Muscle of back (tissue), 11 donors: ENCODE results near the gene SLC22A5. TPM values are rescaled to one million over a fixed set of nuclear protein-coding genes. Genes with fewer than 3 reads are reported as not detected.
"Not testable (repeated sequence)": the region's sequence is repeated elsewhere in the genome, so short reads cannot be mapped to it uniquely, and the experiment has no call there.

Source experiments
- DNase-seq, 3 donors: peaks; one replicate each; pipeline versions ENCODE4 v3.0.0 to v3.0.0-alpha.2; 2013
- polyA plus RNA-seq, 10 donors: library from polyadenylated mRNA; unstranded; fragments of 120-200 nt; gene quantifications; one replicate each; pipeline ENCODE4 v1.2.1, GENCODE V29; 2013; ENCODE audit not compliant: insufficient read length in 10 of 10

Gene SLC22A5
- polyA plus RNA-seq, 10 donors: 5.8 to 15.5 (median 8.7) TPM

GRCh38 chr5:132386644-132387286 lies 17.3 kb downstream of the SLC22A5 start:
- peak in 2 of 3 donors; percentile 68 to 82 for DNase-seq

GRCh38 chr5:132387640-132388117 lies 18.2 kb downstream of the SLC22A5 start:
- DNase-seq: peak; percentile 75 to 98 (median 84)

- DNase-seq: peak in 2 of 3 donors; percentile 48 to 72
Measured at GRCh38 chr5:132388244-132389050, 18.9 kb downstream of the SLC22A5 start.

- no peak for DNase-seq
Measured at GRCh38 chr5:132389051-132389331, 19.5 kb downstream of the SLC22A5 start.

- DNase-seq: peak in 1 of 3 donors; percentile 97
Measured at GRCh38 chr5:132389585-132390286, 20.2 kb downstream of the SLC22A5 start.

DNA sequence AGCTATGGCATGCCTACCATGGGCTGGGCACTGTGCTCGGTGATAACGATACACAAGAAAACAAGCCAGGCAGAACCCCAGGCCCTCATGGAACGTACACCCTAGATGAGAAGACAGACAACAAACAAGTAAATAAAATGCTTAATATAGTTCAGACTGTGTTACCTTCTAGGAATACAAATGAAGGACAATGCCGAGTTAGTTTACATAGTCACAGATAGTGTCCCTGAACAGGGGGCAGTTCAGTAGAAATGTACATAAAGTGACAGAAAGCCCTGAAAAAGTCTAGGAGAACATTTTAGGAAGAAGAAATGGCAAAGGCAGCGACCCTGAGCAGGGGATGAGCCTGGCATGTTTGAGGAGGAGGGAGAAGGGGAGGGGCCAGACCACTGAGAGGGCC lies 21.7 kb downstream of the SLC22A5 start:
- DNase-seq: no peak

- DNase-seq: no peak
Measured at GRCh38 chr5:132391870-132392269, 22.4 kb downstream of the SLC22A5 start.

DNA sequence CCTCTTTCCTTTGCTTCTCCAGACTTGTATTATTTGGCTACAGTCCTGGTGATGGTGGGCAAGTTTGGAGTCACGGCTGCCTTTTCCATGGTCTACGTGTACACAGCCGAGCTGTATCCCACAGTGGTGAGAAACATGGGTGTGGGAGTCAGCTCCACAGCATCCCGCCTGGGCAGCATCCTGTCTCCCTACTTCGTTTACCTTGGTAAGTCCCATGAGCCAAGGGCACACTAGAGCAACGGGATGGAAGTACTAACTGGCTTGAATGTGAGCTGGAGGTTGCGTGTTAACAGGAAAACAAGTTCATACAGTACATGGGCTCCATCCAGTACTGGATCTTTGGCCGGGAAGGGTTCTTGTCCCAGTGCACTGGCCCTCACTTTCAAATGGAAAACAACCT lies 22.9 kb downstream of the SLC22A5 start:
- no peak for DNase-seq

DNA sequence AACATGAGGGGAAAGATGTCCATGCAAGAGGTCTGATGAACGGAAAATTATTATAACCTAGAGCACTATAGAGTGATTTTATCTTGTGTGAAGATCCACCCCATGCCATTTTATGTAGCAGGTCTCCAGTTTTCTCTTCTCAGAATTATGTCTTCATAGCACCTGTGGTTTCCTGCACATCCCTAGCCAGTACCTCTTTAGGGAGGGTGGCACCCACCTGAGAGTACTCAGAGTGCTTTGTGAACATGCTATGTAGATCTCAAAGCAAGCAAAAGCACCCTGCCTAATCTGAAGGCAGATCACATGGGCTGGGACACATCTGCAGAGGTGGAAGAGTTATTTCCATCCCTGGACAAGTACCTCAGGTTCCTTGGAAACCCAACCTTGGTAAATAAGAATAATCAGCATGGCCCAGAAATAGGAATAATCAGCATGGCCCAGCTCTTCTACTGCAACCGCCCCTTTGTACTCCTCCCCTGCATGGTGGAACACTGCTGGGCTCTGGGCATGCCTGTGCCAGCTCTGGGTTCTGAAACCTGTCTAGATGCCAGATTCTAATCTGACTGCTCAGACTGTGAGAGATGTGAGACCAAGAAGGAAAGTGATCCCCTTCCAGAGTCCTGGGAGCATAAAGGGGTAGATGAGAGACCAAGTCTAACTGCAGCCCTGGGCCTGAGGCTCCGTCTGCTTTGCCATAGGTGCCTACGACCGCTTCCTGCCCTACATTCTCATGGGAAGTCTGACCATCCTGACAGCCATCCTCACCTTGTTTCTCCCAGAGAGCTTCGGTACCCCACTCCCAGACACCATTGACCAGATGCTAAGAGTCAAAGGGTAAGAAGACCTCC lies 23.7 kb downstream of the SLC22A5 start:
- DNase-seq: no peak

DNA sequence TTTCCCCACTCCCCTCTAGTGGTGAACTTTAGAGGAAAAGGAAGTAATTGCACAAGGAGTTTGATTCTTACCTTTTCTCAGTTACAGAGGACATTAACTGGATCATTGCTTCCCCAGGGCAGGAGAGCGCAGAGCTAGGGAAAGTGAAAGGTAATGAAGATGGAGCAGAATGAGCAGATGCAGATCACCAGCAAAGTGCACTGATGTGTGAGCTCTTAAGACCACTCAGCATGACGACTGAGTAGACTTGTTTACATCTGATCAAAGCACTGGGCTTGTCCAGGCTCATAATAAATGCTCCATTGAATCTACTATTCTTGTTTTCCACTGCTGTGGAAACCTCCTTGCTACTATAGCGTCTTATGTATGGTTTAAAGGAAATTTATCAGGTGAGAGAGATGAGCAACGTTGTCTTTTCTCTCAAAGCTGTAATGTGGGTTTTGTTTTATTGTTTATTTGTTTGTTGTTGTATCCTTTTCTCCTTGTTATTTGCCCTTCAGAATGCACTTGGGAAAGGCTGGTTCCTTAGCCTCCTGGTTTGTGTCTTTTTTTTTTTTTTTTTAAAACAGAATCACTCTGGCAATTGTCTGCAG lies 25.3 kb downstream of the SLC22A5 start:
- no peak for DNase-seq

GRCh38 chr5:132396589-132397031 lies 27.1 kb downstream of the SLC22A5 start:
- DNase-seq: no peak

GRCh38 chr5:132397224-132397623 lies 27.7 kb downstream of the SLC22A5 start:
- no peak for DNase-seq

DNA sequence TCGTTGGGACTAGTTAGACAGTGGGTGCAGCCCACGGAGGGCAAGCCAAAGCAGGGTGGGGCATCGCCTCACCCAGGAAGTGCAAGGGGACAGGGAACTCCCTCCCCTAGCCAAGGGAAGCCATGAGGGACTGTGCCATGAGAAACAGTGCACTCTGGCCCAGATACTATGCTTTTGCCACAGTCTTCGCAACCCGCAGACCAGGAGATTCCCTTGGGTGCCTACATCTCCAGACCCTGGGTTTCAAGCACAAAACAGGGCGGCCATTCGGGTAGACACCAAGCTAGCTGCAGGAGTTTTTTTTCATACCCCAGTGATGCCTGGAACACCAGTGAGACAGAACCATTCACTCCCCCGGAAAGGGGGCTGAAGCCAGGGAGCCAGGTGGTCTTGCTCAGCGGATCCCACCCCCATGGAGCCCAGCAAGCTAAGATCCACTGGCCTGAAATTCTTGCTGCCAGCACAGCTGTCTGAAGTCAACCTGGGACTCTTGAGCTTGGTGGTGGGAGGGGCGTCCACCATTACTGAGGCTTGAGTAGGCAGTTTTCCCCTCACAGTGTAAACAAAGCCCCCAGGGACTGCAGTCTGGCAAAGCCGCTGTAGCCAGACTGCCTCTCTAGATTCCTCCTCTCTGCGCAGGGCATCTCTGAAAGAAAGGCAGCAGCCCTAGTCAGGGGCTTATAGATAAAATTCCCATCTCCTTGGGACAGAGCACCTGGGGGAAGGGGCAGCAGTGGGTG lies 28.6 kb downstream of the SLC22A5 start:
- not testable (repeated sequence) for DNase-seq

DNA sequence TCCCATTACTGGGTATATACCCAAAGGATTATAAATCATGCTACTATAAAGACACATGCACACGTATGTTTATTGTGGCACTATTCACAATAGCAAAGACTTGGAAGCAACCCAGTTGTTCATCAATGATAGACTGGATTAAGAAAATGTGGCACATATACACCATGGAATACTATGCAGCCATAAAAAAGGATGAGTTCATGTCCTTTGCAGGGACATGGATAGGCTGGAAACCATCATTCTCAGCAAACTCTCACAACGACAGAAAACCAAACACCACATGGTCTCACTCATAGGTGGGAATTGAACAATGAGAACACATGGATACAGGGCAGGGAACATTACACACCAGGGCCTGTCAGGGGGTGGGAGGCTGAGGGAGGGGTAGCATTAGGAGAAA lies 34.5 kb downstream of the SLC22A5 start:
- DNase-seq: not testable (repeated sequence)

GRCh38 chr5:132405646-132406045 lies 36.1 kb downstream of the SLC22A5 start:
- no peak for DNase-seq

GRCh38 chr5:132406144-132406783 lies 36.8 kb downstream of the SLC22A5 start:
- no peak for DNase-seq

GRCh38 chr5:132407970-132408369 lies 38.5 kb downstream of the SLC22A5 start:
- no peak for DNase-seq

DNA sequence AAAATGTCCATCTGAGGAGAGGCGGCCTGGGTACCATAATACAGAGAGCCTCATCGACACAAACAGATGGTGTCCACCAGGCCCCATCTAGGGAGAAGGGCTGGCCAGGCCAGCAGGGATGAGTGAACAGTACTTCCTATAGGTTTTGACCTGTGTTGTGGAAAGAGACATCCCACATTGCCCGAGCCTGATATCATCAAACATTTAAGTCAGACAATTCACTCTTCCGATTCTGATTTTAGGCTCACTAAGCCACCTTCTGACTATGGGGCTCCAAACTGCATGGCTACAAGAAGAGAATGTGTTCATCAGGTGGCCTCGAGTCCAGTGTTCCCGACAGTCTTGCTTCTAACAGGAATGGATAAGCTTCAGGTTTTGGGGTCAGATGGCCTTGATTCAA lies 38.9 kb downstream of the SLC22A5 start:
- DNase-seq: no peak

DNA sequence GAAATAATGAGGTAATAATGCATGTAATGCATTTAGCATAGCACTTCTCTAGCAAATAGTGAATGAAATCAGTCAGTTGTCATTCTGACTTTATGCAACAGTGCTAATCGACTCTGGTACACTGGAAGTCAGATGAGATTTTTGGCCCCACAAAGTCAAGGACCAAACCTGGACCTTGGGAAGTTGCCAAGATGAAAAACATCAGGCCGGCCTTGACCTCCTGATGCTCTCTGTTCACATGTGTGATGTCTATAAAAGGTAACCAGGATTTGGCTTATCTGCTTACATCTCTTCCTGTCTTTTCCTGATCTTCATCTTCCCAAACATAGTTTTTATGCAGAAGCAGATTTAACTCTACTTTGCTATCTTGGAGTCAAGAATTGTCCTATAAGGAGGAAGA lies 39.5 kb downstream of the SLC22A5 start:
- DNase-seq: no peak
